PC-3 (cell line): ENCODE data around the gene MRPS34. TPM values are rescaled to one million over a fixed set of nuclear protein-coding genes. Genes with fewer than 3 reads are reported as not detected.
"Not testable (repeated sequence)": the region's sequence is repeated elsewhere in the genome, so short reads cannot be mapped to it uniquely, and the experiment has no call there.

Experiments
- ATAC-seq: fragments of 200-7000 bp; cut with Tn5 transposase; 2 replicates; pipeline ENCODE4 v1.9.1; 2020; ENCODE audit warnings: mild to moderate bottlenecking, moderate library complexity
- BruUV-seq: library from RNA; stranded (reverse); fragments of 400-500 nt; replicated peaks from 2 replicates; lab custom pipeline; 2021; lab: Mats Ljungman, UMichigan
- CTCF ChIA-PET: fragments of 300-600 bp; sonication (Branson Sonifier 250); formaldehyde crosslinking; loops from one replicate; lab custom pipeline; 2022; ENCODE audit warnings: antibody characterized with exemption; lab: Charles Lee
- POLR2A ChIA-PET: fragments of 300-600 bp; sonication (Branson Sonifier 250); formaldehyde crosslinking; loops from one replicate; lab custom pipeline; 2022; ENCODE audit warnings: antibody characterized with exemption; ENCODE audit not compliant: unreplicated experiment; lab: Charles Lee
- DNase-seq: peaks from one replicate; pipeline ENCODE4 v3.0.0-alpha.2; 2015
- H2AFZ ChIP-seq: fragments of 300-600 bp; sonication (generic); 2 replicates; pipeline ENCODE4 v1.6.0; 2016; ENCODE audit warnings: antibody characterized with exemption, low read length
- H3F3A ChIP-seq: fragments of 300-600 bp; sonication (generic); one replicate; pipeline ENCODE4 v1.6.0; 2017; ENCODE audit warnings: antibody characterized with exemption, low read length, control low read depth, mild to moderate bottlenecking; ENCODE audit not compliant: unreplicated experiment
- H3K27ac ChIP-seq: fragments of 300-600 bp; sonication (generic); 2 replicates; pipeline ENCODE4 v1.5.1; 2016; ENCODE audit warnings: mild to moderate bottlenecking, low read length
- H3K27me3 ChIP-seq: fragments of 300-600 bp; sonication (generic); 2 replicates; pipeline ENCODE4 v1.6.1; 2016; ENCODE audit warnings: low read length, mixed read lengths
- H3K36me3 ChIP-seq: fragments of 300-600 bp; sonication (generic); 2 replicates; pipeline ENCODE4 v1.6.1; 2016; ENCODE audit warnings: low read depth, mixed run types, low read length, mixed read lengths
- H3K4me1 ChIP-seq: fragments of 300-600 bp; sonication (generic); 2 replicates; pipeline ENCODE4 v1.5.1; 2016; ENCODE audit warnings: low read length; ENCODE audit not compliant: insufficient read depth
- H3K4me2 ChIP-seq: fragments of 300-600 bp; sonication (generic); 2 replicates; pipeline ENCODE4 v1.6.0; 2016; ENCODE audit warnings: low read length
- H3K4me3 ChIP-seq: fragments of 300-600 bp; sonication (generic); 2 replicates; pipeline ENCODE4 v1.5.1; 2016; ENCODE audit warnings: mild to moderate bottlenecking, low read length, mixed read lengths
- H3K79me2 ChIP-seq: fragments of 300-600 bp; sonication (generic); 2 replicates; pipeline ENCODE4 v1.6.1; 2017; ENCODE audit warnings: low read length, mixed read lengths
- H3K9ac ChIP-seq: fragments of 300-600 bp; sonication (generic); 2 replicates; pipeline ENCODE4 v1.6.0; 2016; ENCODE audit warnings: mild to moderate bottlenecking, low read length
- H3K9me2 ChIP-seq: fragments of 300-600 bp; sonication (generic); replicated peaks from 2 replicates; pipeline ENCODE4 v1.6.1; 2016; ENCODE audit warnings: mixed run types, low read length, mixed read lengths
- H3K9me3 ChIP-seq: fragments of 300-600 bp; sonication (generic); 2 replicates; pipeline ENCODE4 v1.6.1; 2016; ENCODE audit warnings: low read length, mixed read lengths
- H4K20me1 ChIP-seq: fragments of 300-600 bp; sonication (generic); 2 replicates; pipeline ENCODE4 v1.6.1; 2016; ENCODE audit warnings: low read length, mixed read lengths
- EZH2 ChIP-seq: fragments of 300-600 bp; sonication (generic); IDR thresholded peaks from one replicate; pipeline ENCODE4 v1.6.1; 2017; ENCODE audit warnings: antibody characterized with exemption, mild to moderate bottlenecking, low read length; ENCODE audit not compliant: unreplicated experiment
- EZH2phosphoT487 ChIP-seq: fragments of 300-600 bp; sonication (generic); IDR thresholded peaks from 2 replicates; pipeline ENCODE4 v1.6.1; 2018; ENCODE audit warnings: mild to moderate bottlenecking, antibody characterized with exemption, low read length, borderline replicate concordance
- intact Hi-C: fragments of 100-400 bp; cut with micrococcal nuclease; formaldehyde crosslinking; loops from 2 replicates; pipeline ENCODE4 v1.9.0; 2023
- total RNA-seq: library from RNA; depleted of rRNA; stranded (reverse); fragments of >200 nt; gene quantifications from 2 replicates; pipeline ENCODE4 v1.2.3, GENCODE V29; 2014
- TF ChIP-seq, protein P1 (sequence below): fragments of 300-600 bp; sonication (generic); conservative IDR thresholded peaks from 2 replicates; pipeline ENCODE4 v1.5.1; 2017; ENCODE audit warnings: antibody characterized with exemption, low read depth, mild to moderate bottlenecking, low read length

MRPS34 gene
- total RNA-seq, 1 experiment from 2014 or later = 248 TPM

DNA sequence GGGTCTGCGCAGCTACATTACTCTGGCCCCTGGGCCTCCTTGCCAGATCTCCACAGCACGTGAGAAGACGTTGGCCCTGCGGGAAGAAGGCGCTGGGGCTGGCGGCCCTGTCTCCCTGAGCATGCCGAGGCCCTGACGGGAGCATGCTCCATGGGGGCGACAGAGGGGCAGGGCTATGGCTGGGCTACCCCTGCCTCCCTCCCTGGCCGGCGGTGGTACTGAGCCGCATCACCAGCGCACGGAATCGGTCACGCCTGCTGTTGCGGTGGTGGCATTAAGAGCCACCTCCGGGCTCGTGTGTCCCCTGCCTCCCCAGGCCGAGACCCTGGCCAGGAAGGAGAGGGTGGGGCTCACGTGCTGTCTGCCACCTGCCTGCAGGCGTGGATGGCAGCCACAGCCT is 38.8 kb downstream of the MRPS34 start:
- peaks cover 4% of the 10 kb centered on the region for H3K36me3 ChIP-seq
- no peak for DNase-seq
- CTCF ChIA-PET = no interaction called here

GRCh38 chr16:1732551-1732987 is 40.4 kb downstream of the MRPS34 start:
- CTCF ChIA-PET, BruUV-seq, H3K27me3 ChIP-seq, H3K79me2 ChIP-seq, H3K9me3 ChIP-seq, H3K9me2 ChIP-seq, DNase-seq, H2AFZ ChIP-seq, H3K9ac ChIP-seq, intact Hi-C loops, POLR2A ChIA-PET, ATAC-seq, H4K20me1 ChIP-seq, H3F3A ChIP-seq, H3K27ac ChIP-seq, H3K4me3 ChIP-seq, H3K36me3 ChIP-seq, H3K4me1 ChIP-seq, H3K4me2 ChIP-seq: not testable (repeated sequence)

More for the DNA sequence above, 38.8 kb downstream of the MRPS34 start:
- no peaks in the 10 kb centered on the region for H3K9me2 ChIP-seq
- ATAC-seq = no peak
- intact Hi-C loops = no loop called here
- H2AFZ ChIP-seq = no peak overlapping the region
- POLR2A ChIA-PET = no interaction called here
- TF ChIP-seq EZH2 (no peak), EZH2phosphoT487 (no peak)
- TF ChIP-seq, protein P1, sequence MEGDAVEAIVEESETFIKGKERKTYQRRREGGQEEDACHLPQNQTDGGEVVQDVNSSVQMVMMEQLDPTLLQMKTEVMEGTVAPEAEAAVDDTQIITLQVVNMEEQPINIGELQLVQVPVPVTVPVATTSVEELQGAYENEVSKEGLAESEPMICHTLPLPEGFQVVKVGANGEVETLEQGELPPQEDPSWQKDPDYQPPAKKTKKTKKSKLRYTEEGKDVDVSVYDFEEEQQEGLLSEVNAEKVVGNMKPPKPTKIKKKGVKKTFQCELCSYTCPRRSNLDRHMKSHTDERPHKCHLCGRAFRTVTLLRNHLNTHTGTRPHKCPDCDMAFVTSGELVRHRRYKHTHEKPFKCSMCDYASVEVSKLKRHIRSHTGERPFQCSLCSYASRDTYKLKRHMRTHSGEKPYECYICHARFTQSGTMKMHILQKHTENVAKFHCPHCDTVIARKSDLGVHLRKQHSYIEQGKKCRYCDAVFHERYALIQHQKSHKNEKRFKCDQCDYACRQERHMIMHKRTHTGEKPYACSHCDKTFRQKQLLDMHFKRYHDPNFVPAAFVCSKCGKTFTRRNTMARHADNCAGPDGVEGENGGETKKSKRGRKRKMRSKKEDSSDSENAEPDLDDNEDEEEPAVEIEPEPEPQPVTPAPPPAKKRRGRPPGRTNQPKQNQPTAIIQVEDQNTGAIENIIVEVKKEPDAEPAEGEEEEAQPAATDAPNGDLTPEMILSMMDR = no peak
- no TSS peak for BruUV-seq
- H3K9ac ChIP-seq = no peak overlapping the region
- no peaks in the 10 kb centered on the region for H3K9me3 ChIP-seq
- H3F3A ChIP-seq = no peaks in the 10 kb centered on the region
- no peaks in the 10 kb centered on the region for H3K4me1 ChIP-seq
- no peaks in the 10 kb centered on the region for H3K79me2 ChIP-seq
- H4K20me1 ChIP-seq = no peaks in the 10 kb centered on the region
- no peak overlapping the region for H3K27ac ChIP-seq
- no peaks in the 10 kb centered on the region for H3K27me3 ChIP-seq
- H3K4me3 ChIP-seq = no peak overlapping the region
- H3K4me2 ChIP-seq = no peak overlapping the region

DNA sequence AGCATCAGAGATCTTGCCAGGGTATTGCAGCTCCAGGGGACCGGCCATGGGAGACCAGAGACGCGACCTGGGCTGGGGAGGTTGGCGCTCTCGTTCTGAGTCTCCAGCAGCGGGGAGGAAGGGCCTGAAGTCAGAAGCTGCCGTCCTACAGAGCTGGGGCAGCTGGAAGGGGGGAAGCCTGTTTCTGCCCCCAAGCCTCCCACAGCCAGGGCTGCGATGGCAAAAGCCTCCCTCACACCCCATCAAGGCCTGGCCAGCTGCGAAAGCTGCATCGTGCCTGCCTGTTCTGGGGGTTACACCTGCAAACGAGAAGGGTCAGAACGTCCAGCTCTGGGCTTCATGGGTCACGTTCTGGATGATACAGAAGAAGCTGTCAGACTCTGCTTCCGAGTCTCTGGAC is 40.9 kb downstream of the MRPS34 start:
- H3K4me3 ChIP-seq = no peak overlapping the region
- peaks cover 4% of the 10 kb centered on the region for H3K36me3 ChIP-seq
- intact Hi-C loops = no loop called here
- ChIA-PET CTCF (no interaction called here), POLR2A (no interaction called here)
- H3K9ac ChIP-seq = no peak overlapping the region
- no peak overlapping the region for H3K27ac ChIP-seq
- H3F3A ChIP-seq = no peaks in the 10 kb centered on the region
- no peak for DNase-seq
- no peaks in the 10 kb centered on the region for H3K27me3 ChIP-seq
- H3K4me2 ChIP-seq = no peak overlapping the region
- no peak overlapping the region for H2AFZ ChIP-seq
- no peaks in the 10 kb centered on the region for H3K9me3 ChIP-seq
- no peaks in the 10 kb centered on the region for H3K4me1 ChIP-seq
- no peaks in the 10 kb centered on the region for H3K9me2 ChIP-seq
- BruUV-seq = no TSS peak
- H4K20me1 ChIP-seq = no peaks in the 10 kb centered on the region
- no peak for ATAC-seq
- TF ChIP-seq, protein P1 = no peak
- TF ChIP-seq EZH2 (no peak), EZH2phosphoT487 (no peak)
- H3K79me2 ChIP-seq = no peaks in the 10 kb centered on the region
